Trophoblast cell (in vitro differentiated cells and primary cell): ENCODE data around the gene LRG1.
A peak's percentile ranks its signal among the peaks of the same experiment; 100 is the strongest.
"Not testable (repeated sequence)": the region's sequence is repeated elsewhere in the genome, so short reads cannot be mapped to it uniquely, and the experiment has no call there.

Source experiments
- DNase-seq, 2 donors: peaks; one replicate each; pipeline ENCODE4 v3.0.0-alpha.2; 2016
- H2AFZ ChIP-seq: 2 replicates; pipeline ENCODE4 v1.6.1; 2013; ENCODE audit warnings: low read length, moderate library complexity, mild to moderate bottlenecking; ENCODE audit not compliant: insufficient read depth, poor library complexity
- H2AK5ac ChIP-seq: 2 replicates; pipeline ENCODE4 v1.6.1; 2013; ENCODE audit warnings: mild to moderate bottlenecking, low read length
- H2BK120ac ChIP-seq: 2 replicates; pipeline ENCODE4 v1.6.1; 2013; ENCODE audit warnings: low read length, mild to moderate bottlenecking, moderate library complexity; ENCODE audit not compliant: insufficient read depth, poor library complexity
- H2BK12ac ChIP-seq: 2 replicates; pipeline ENCODE4 v1.6.1; 2013; ENCODE audit warnings: mild to moderate bottlenecking, low read length, moderate library complexity
- H2BK5ac ChIP-seq: 2 replicates; pipeline ENCODE4 v1.6.1; 2013; ENCODE audit warnings: low read length, low read depth, moderate library complexity, mild to moderate bottlenecking; ENCODE audit not compliant: poor library complexity
- H3K14ac ChIP-seq: 2 replicates; pipeline ENCODE4 v1.6.1; 2013; ENCODE audit warnings: mild to moderate bottlenecking, low read length
- H3K18ac ChIP-seq: 2 replicates; pipeline ENCODE4 v1.6.1; 2013; ENCODE audit warnings: mild to moderate bottlenecking, low read length
- H3K23ac ChIP-seq: 2 replicates; pipeline ENCODE4 v1.6.1; 2013; ENCODE audit warnings: low read length
- H3K27ac ChIP-seq: 2 replicates; pipeline ENCODE4 v1.5.1; 2013; ENCODE audit warnings: low read depth, mild to moderate bottlenecking, inconsistent platforms, low read length, moderate library complexity
- H3K27me3 ChIP-seq: 2 replicates; pipeline ENCODE4 v1.6.1; 2013; ENCODE audit warnings: inconsistent platforms, mild to moderate bottlenecking, low read length, moderate library complexity; ENCODE audit not compliant: insufficient read depth
- H3K36me3 ChIP-seq, 2 experiments: 1 replicate in 1 of 2; 2 replicates in 1 of 2; pipeline ENCODE4 v1.6.1; 2013; ENCODE audit warnings: low read length in 2 of 2, mild to moderate bottlenecking in 2 of 2, moderate library complexity in 1 of 2; ENCODE audit not compliant: insufficient read depth in 2 of 2, control insufficient read depth in 1 of 2
- H3K4ac ChIP-seq: 2 replicates; pipeline ENCODE4 v1.6.1; 2013; ENCODE audit warnings: low read depth, mild to moderate bottlenecking, low read length, moderate library complexity
- H3K4me1 ChIP-seq, 2 experiments: 1 replicate in 1 of 2; 2 replicates in 1 of 2; pipeline ENCODE4 v1.6.1; 2013; ENCODE audit warnings: low read length in 2 of 2, mild to moderate bottlenecking in 2 of 2, moderate library complexity in 1 of 2; ENCODE audit not compliant: insufficient read depth in 2 of 2, control insufficient read depth in 1 of 2
- H3K4me2 ChIP-seq: 2 replicates; pipeline ENCODE4 v1.6.1; 2013; ENCODE audit warnings: inconsistent platforms, mild to moderate bottlenecking, low read length, moderate library complexity
- H3K4me3 ChIP-seq: 2 replicates; pipeline ENCODE4 v1.5.1; 2013; ENCODE audit warnings: mild to moderate bottlenecking, low read depth, low read length, inconsistent platforms
- H3K79me1 ChIP-seq: one replicate; pipeline ENCODE4 v1.6.1; 2013; ENCODE audit warnings: low read length
- H3K79me2 ChIP-seq: 2 replicates; pipeline ENCODE4 v1.6.1; 2013; ENCODE audit warnings: low read length, mild to moderate bottlenecking; ENCODE audit not compliant: control insufficient read depth, insufficient read depth, poor library complexity
- H3K9ac ChIP-seq: 2 replicates; pipeline ENCODE4 v1.6.1; 2013; ENCODE audit warnings: mild to moderate bottlenecking, low read length
- H3K9me3 ChIP-seq: 2 replicates; pipeline ENCODE4 v1.6.1; 2013; ENCODE audit warnings: low read depth, mild to moderate bottlenecking, control low read depth, inconsistent platforms, low read length; ENCODE audit not compliant: insufficient read depth
- H4K12ac ChIP-seq: 2 replicates; pipeline ENCODE4 v1.6.1; 2013; ENCODE audit warnings: low read depth, mild to moderate bottlenecking, low read length, moderate library complexity
- H4K8ac ChIP-seq: 2 replicates; pipeline ENCODE4 v1.6.1; 2013; ENCODE audit warnings: low read depth, mild to moderate bottlenecking, low read length, moderate library complexity
- H4K91ac ChIP-seq: one replicate; pipeline ENCODE4 v1.6.1; 2013; ENCODE audit warnings: low read depth, mild to moderate bottlenecking, low read length, moderate library complexity
- WGBS: extraction: QIAGEN DNeasy Blood & Tissue Kit; methylation state at CpG from one replicate; pipeline ENCODE4 v1.1.7; 2013; ENCODE audit warnings: missing lambda C conversion rate; ENCODE audit not compliant: insufficient read length, insufficient coverage; ENCODE audit errors: extremely low coverage; 5-methylcytosine and 5-hydroxymethylcytosine counted together

LRG1 gene

GRCh38 chr19:4543842-4544647, 4.2 kb upstream of the LRG1 start:
- Histone ChIP-seq H2BK12ac (no peak overlapping the region), H3K36me3 (no peaks in the 10 kb centered on the region), H3K18ac (no peak overlapping the region), H3K4ac (no peak overlapping the region), H2AFZ (no peak overlapping the region), H3K4me1 (no peaks in the 10 kb centered on the region), H3K14ac (no peak overlapping the region), H3K9me3 (no peaks in the 10 kb centered on the region), H4K12ac (no peak overlapping the region), H4K91ac (no peak overlapping the region), H3K4me2 (no peak overlapping the region), H3K27ac (no peak overlapping the region), H2BK5ac (no peak overlapping the region), H4K8ac (no peak overlapping the region), H2AK5ac (no peak overlapping the region), H3K4me3 (no peak overlapping the region), H3K27me3 (no peaks in the 10 kb centered on the region), H3K23ac (no peak overlapping the region), H3K79me1 (peaks cover 2% of the 10 kb centered on the region), H2BK120ac (no peak overlapping the region), H3K79me2 (no peaks in the 10 kb centered on the region), H3K9ac (no peak overlapping the region)
- no CpG with 5 or more reads among the region's 87 CpGs for WGBS
- DNase-seq, result no peak

GRCh38 chr19:4542896-4543841, 3.3 kb upstream of the LRG1 start:
- Histone ChIP-seq H3K9ac (no peak overlapping the region), H3K18ac (no peak overlapping the region), H4K8ac (no peak overlapping the region), H3K4me1 (no peaks in the 10 kb centered on the region), H2BK12ac (no peak overlapping the region), H3K4ac (no peak overlapping the region), H2BK5ac (no peak overlapping the region), H4K12ac (no peak overlapping the region), H2AFZ (no peak overlapping the region), H3K14ac (no peak overlapping the region), H3K27ac (no peak overlapping the region), H3K79me1 (peaks cover 2% of the 10 kb centered on the region), H2AK5ac (no peak overlapping the region), H3K36me3 (no peaks in the 10 kb centered on the region), H3K4me3 (peak overlapping the region; percentile 20), H3K27me3 (no peaks in the 10 kb centered on the region), H4K91ac (no peak overlapping the region), H3K4me2 (no peak overlapping the region), H3K23ac (no peak overlapping the region), H2BK120ac (no peak overlapping the region), H3K79me2 (no peaks in the 10 kb centered on the region), H3K9me3 (no peaks in the 10 kb centered on the region)
- no peak for DNase-seq
- WGBS, result no CpG with 5 or more reads among the region's 77 CpGs

- H3K4me3 ChIP-seq, H3K9ac ChIP-seq, DNase-seq, H4K91ac ChIP-seq, H2AFZ ChIP-seq, H2BK120ac ChIP-seq, H3K36me3 ChIP-seq, H3K14ac ChIP-seq, H3K27ac ChIP-seq, H3K4ac ChIP-seq, H3K4me2 ChIP-seq, H3K9me3 ChIP-seq, H3K79me2 ChIP-seq, H3K18ac ChIP-seq, H2BK5ac ChIP-seq, H3K27me3 ChIP-seq, H4K12ac ChIP-seq, H2BK12ac ChIP-seq, H3K4me1 ChIP-seq, H3K23ac ChIP-seq, H4K8ac ChIP-seq, H3K79me1 ChIP-seq, H2AK5ac ChIP-seq: not testable (repeated sequence)
- WGBS, result no CpG with 5 or more reads among the region's 12 CpGs
These were observed 1.9 kb upstream of the LRG1 start for GRCh38 chr19:4541806-4542145.

GRCh38 chr19:4541114-4541805, 1.4 kb upstream of the LRG1 start:
- no peak overlapping the region for H4K91ac ChIP-seq
- H3K14ac ChIP-seq, result no peak overlapping the region

More at GRCh38 chr19:4541114-4541805, 1.4 kb upstream of the LRG1 start:
- Histone ChIP-seq H3K23ac (no peak overlapping the region), H3K79me1 (peaks cover 2% of the 10 kb centered on the region), H3K4ac (no peak overlapping the region), H3K27ac (no peak overlapping the region), H3K36me3 (no peaks in the 10 kb centered on the region), H2AK5ac (no peak overlapping the region), H3K4me3 (no peak overlapping the region), H2AFZ (no peak overlapping the region), H3K4me2 (no peak overlapping the region), H3K18ac (no peak overlapping the region), H3K4me1 (no peaks in the 10 kb centered on the region), H2BK12ac (no peak overlapping the region), H3K79me2 (no peaks in the 10 kb centered on the region), H3K9me3 (peaks cover 3% of the 10 kb centered on the region), H3K27me3 (no peaks in the 10 kb centered on the region), H4K12ac (no peak overlapping the region), H4K8ac (no peak overlapping the region), H2BK120ac (no peak overlapping the region), H3K9ac (no peak overlapping the region), H2BK5ac (no peak overlapping the region)
- WGBS, result no CpG with 5 or more reads among the region's 12 CpGs
- DNase-seq, result no peak
